Mesodermal cell (in vitro differentiated cells): Measurements from ENCODE around the gene PCBP4.
A peak's percentile ranks its signal among the peaks of the same experiment; 100 is the strongest.

Experiments
- H3K27ac ChIP-seq: 2 replicates; pipeline ENCODE4 v1.7.0; 2013; ENCODE audit warnings: mild to moderate bottlenecking, low read depth, low read length, moderate library complexity; ENCODE audit not compliant: severe bottlenecking
- H3K36me3 ChIP-seq: 2 replicates; pipeline ENCODE4 v1.7.1; 2013; ENCODE audit warnings: mild to moderate bottlenecking, low read length, moderate library complexity; ENCODE audit not compliant: control insufficient read depth, insufficient read depth
- H3K4me1 ChIP-seq: one replicate; pipeline ENCODE4 v1.7.1; 2013; ENCODE audit warnings: mild to moderate bottlenecking, low read length; ENCODE audit not compliant: insufficient read depth, control insufficient read depth, poor library complexity, severe bottlenecking
- H3K4me3 ChIP-seq: 2 replicates; pipeline ENCODE4 v1.7.0; 2013; ENCODE audit warnings: low read length, control low read depth, mild to moderate bottlenecking; ENCODE audit not compliant: insufficient read depth, poor library complexity, severe bottlenecking; ENCODE audit errors: extremely low read depth
- H3K9me3 ChIP-seq: 2 replicates; pipeline ENCODE4 v1.7.1; 2013; ENCODE audit warnings: mild to moderate bottlenecking, low read length, moderate library complexity; ENCODE audit not compliant: control insufficient read depth
- WGBS, 2 experiments: methylation state at CpG; one replicate each; pipeline ENCODE4 v1.1.5; 2013; ENCODE audit warnings: missing lambda C conversion rate in 2 of 2; ENCODE audit not compliant: insufficient coverage in 2 of 2; 5-methylcytosine and 5-hydroxymethylcytosine counted together

PCBP4 gene

DNA sequence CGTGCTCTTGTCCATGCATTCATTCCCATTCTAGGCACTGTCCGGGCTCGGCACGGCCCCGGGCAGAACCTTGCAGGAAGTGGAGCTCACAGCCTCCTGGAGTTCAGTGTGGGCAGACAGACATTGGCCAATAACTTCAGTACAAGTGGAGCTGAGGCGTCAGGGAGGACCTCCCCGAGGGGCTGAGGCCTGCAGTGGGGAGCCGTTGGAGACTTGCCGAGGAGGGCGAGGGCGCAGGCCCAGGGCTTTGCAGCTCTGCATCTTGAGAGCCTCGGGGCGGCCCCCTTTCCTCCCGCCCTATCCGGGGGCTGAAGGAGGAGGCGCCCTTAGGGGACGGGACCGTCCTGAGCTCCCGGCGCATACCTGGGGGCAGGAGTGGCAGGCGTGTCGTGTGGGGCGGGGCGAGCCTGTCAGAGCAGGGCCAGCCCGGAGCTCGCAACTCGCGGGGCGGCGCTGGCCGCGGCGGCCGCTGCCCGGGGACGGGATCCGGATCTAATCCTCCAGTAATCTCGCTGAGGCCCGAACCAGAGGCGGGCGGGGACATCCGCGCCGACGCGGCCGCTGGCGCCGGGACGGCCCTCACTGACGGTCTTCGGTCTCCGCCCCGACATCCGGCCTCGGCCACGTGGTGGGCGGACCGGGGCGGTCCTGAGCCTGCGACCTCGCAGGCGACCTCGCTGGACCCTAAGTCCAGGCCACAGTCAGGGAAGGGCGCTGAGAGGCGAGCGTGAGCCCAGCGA is 15.8 kb upstream of the PCBP4 start, which contains the start of gene ACY1:
TSS of gene ACY1 (plus strand) at position 698 of the 740 bp plus-strand sequence. CDS start 530 bp downstream, outside the sequence.
- whole genome bisulfite sequencing, 2 experiments = 0 to 2% methylated on average over 46 to 59 of the region's 68 CpGs
- Histone ChIP-seq H3K4me3 (peak within 1 kb of the TSS; percentile 56), H3K9me3 (no peaks in the 10 kb centered on the region), H3K27ac (peak within 1 kb of the TSS; percentile 94), H3K36me3 (peaks cover 12% of the 10 kb centered on the region), H3K4me1 (peaks cover 5% of the 10 kb centered on the region)

DNA sequence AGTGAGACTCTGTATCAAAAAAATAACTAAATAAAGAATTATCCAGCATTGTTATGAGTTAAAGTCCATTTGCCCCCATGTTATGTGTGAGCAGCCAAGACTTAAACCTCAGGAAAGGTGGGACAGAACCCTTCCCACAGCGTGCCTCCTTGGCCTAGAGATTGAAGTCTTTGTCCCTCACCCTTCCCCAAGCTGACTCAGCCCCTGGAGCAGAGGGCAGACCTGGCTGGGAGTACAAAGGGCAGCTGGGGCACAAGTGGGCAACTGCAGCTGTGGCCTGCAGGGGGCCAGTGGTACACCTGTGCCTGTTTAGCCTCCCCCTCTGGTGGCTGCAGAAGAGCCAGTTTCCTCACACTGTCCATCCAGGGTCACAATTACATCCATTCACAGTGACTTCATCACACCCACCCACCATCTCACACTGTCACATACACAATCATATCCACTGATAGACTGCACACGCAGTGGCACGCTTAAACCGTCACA is 15.1 kb upstream of the PCBP4 start:
- Histone ChIP-seq H3K4me3 (peak overlapping the region; percentile 56), H3K36me3 (peaks cover 10% of the 10 kb centered on the region), H3K9me3 (no peaks in the 10 kb centered on the region), H3K27ac (peak overlapping the region; percentile 94), H3K4me1 (peaks cover 5% of the 10 kb centered on the region)
- 13 to 34% methylated on average over 3 to 4 of the region's 4 CpGs for WGBS, 2 experiments

DNA sequence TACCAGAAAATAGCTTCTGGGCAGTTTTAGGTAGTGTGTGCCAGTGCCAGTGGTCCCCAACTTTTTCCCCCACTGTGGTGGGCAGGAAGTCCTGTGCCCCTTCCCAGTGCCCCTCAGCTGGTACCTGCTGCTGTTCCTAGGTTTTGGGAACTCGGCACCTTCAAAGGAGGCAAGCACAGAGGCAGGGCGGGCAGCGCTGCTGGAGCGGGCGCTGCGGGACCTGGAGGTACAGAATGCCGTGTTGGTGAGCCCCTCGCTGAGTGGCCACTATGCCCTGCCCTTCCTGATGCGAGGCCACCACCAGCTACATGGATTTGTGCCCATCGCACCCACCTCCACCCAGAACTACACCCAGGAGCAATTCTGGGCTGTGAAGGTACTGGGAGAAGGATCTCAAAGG is 13.0 kb upstream of the PCBP4 start:
- 91 to 97% methylated on average over 7 to 8 of the region's 10 CpGs for WGBS, 2 experiments
- Histone ChIP-seq H3K9me3 (no peaks in the 10 kb centered on the region), H3K36me3 (peaks cover 9% of the 10 kb centered on the region), H3K27ac (no peak overlapping the region), H3K4me3 (no peak overlapping the region), H3K4me1 (peaks cover 13% of the 10 kb centered on the region)

DNA sequence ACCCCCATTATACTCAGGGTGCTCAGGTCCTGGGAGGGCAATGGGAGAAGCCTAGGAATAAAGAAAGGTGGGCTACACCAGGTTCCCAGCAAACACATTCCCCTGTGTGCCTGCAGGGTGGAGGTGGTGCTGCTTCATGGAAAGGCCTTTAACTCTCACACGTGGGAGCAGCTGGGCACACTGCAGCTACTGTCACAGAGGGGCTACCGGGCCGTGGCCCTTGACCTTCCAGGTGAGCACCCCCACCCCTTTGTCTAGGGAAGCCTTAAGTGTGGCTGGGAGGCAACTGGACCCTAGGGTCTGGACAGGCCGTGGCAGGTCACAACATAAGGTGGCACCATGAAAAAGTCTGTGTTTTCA is 10.9 kb upstream of the PCBP4 start:
- 83 to 94% methylated on average over 3 to 4 of the region's 4 CpGs for WGBS, 2 experiments
- H3K9me3 ChIP-seq = no peaks in the 10 kb centered on the region
- H3K36me3 ChIP-seq = peaks cover 9% of the 10 kb centered on the region
- H3K27ac ChIP-seq = no peak overlapping the region
- H3K4me1 ChIP-seq = peaks cover 20% of the 10 kb centered on the region
- H3K4me3 ChIP-seq = no peak overlapping the region

- no peak overlapping the region for H3K27ac ChIP-seq
- H3K36me3 ChIP-seq = peaks cover 9% of the 10 kb centered on the region
- 93 to 94% methylated on average over 2 to 7 of the region's 9 CpGs for WGBS, 2 experiments
- H3K4me1 ChIP-seq = peaks cover 20% of the 10 kb centered on the region
- no peak overlapping the region for H3K4me3 ChIP-seq
- no peaks in the 10 kb centered on the region for H3K9me3 ChIP-seq
Observed at GRCh38 chr3:51977446-51978142, 10.3 kb upstream of the PCBP4 start.

DNA sequence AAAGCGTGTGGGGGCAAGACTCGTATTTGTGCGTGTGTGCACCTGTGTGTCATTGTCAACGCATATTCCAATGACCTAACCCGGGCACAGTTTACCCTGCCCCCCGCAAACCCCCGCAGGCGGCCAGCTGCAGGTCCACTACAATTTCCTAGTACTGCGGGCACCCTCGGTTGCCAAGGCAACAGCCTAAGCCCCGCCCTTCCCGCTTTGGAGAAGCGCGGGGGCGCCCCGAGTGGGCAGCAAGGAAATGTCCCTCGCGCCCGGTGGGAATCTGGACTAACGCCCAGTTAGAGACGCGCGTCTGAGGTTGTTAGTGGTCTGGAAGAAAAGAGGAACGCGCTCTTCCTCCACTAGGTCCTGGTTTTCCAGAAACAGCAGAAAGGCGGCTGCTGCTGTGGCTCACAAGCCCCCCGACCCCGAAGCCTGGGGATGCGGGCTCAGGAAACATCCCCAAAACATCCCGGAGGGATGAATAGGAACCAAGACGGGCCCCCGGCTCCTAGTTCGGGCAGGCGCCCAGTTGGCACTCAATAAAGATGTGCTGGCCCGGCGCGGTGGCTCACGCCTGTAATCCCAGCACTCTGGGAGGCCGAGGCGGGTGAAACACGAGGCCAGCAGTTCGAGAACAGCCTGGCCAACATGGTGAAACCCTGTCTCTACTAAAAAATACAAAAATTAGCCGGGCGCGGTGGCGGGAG is 8.7 kb upstream of the PCBP4 start:
- 54 to 65% methylated on average over 28 to 44 of the region's 46 CpGs for WGBS, 2 experiments
- no peaks in the 10 kb centered on the region for H3K9me3 ChIP-seq
- H3K27ac ChIP-seq = no peak overlapping the region
- peak overlapping the region; percentile 54 for H3K4me3 ChIP-seq
- peaks cover 21% of the 10 kb centered on the region for H3K4me1 ChIP-seq
- H3K36me3 ChIP-seq = peaks cover 9% of the 10 kb centered on the region

- peak within 1 kb of the TSS; percentile 54 for H3K4me3 ChIP-seq
- no peak within 1 kb of the TSS for H3K27ac ChIP-seq
- no peaks in the 10 kb centered on the region for H3K9me3 ChIP-seq
- peaks cover 22% of the 10 kb centered on the region for H3K4me1 ChIP-seq
- H3K36me3 ChIP-seq = peaks cover 1% of the 10 kb centered on the region
- WGBS, 2 experiments = 6 to 8% methylated on average over 44 to 49 of the region's 63 CpGs
Observed at GRCh38 chr3:51974963-51975851, 8.0 kb upstream of the PCBP4 start, which contains the start of gene ABHD14A. TSS of gene ABHD14A (plus strand) at chr3:51975064. CDS start at chr3:51975136, 72 bp downstream.

GRCh38 chr3:51974277-51974962 is 7.2 kb upstream of the PCBP4 start:
- Histone ChIP-seq H3K36me3 (no peaks in the 10 kb centered on the region), H3K27ac (no peak overlapping the region), H3K9me3 (no peaks in the 10 kb centered on the region), H3K4me3 (peak overlapping the region; percentile 54), H3K4me1 (peaks cover 22% of the 10 kb centered on the region)
- 61 to 63% methylated on average over 28 of the region's 30 CpGs for WGBS, 2 experiments

- peaks cover 31% of the 10 kb centered on the region for H3K4me1 ChIP-seq
- no peaks in the 10 kb centered on the region for H3K9me3 ChIP-seq
- H3K27ac ChIP-seq = no peak overlapping the region
- no peak overlapping the region for H3K4me3 ChIP-seq
- no peaks in the 10 kb centered on the region for H3K36me3 ChIP-seq
- WGBS, 2 experiments = 97% methylated on average over 10 to 11 of the region's 11 CpGs
Observed at GRCh38 chr3:51971350-51971749, 4.1 kb upstream of the PCBP4 start.
